Measurements from ENCODE around the gene GPATCH1. TPM values are rescaled to one million over a fixed set of nuclear protein-coding genes. Genes with fewer than 3 reads are reported as not detected.

Gene GPATCH1
- total and polyA plus RNA-seq, 2 of the 13 experiments (the other 11 are each of a cell fraction or from before 2014, with no cell fraction given): 6.8 to 6.9 TPM

- TF ChIP-seq BATF2 (CRISPR knock-in tag; IDR thresholded peaks at IDR 0.05) (no peak), ZBTB33 (CRISPR knock-in tag; IDR thresholded peaks at IDR 0.05) (no peak; the same call in 1 of the 2 replicates), CREB1 (IDR thresholded peaks at IDR 0.05) (peak; percentile 58; the same call in 1 of the 2 replicates), CREB1 (CRISPR knock-in tag; IDR thresholded peaks at IDR 0.05) (peak; percentile 50), ZBED4 (CRISPR knock-in tag; IDR thresholded peaks at IDR 0.05; ENCODE audit: borderline replicate concordance) (peak; percentile 55; the same call in 1 of the 2 replicates), ZNF547 (CRISPR knock-in tag; IDR thresholded peaks at IDR 0.05) (no peak; the same call in 1 of the 2 replicates), TEF (CRISPR knock-in tag; IDR thresholded peaks at IDR 0.05) (no peak), NR0B2 (CRISPR knock-in tag; IDR thresholded peaks at IDR 0.05) (no peak), FOXA3 (CRISPR knock-in tag; IDR thresholded peaks at IDR 0.05) (peak; percentile 79), MZF1 (CRISPR knock-in tag; IDR thresholded peaks at IDR 0.05; ENCODE audit: borderline replicate concordance) (no peak), SMC3 (IDR thresholded peaks at IDR 0.05; ENCODE audit: low read length) (0 out of 2 replicates have a peak, but pooled peaks have one; percentile 3), NFKB2 (CRISPR knock-in tag; IDR thresholded peaks at IDR 0.05; ENCODE audit: borderline replicate concordance) (no peak), THYN1 (CRISPR knock-in tag; IDR thresholded peaks at IDR 0.05; ENCODE audit: borderline replicate concordance, low read depth) (no peak), ZFP82 (CRISPR knock-in tag; IDR thresholded peaks at IDR 0.05; ENCODE audit: borderline replicate concordance) (no peak), E2F1 (CRISPR knock-in tag; IDR thresholded peaks at IDR 0.05) (no peak), PRMT3 (CRISPR knock-in tag; IDR thresholded peaks at IDR 0.05; ENCODE audit: borderline replicate concordance, low read depth) (no peak), ZSCAN25 (CRISPR knock-in tag; IDR thresholded peaks at IDR 0.05) (no peak), SMARCC2 (IDR thresholded peaks at IDR 0.05) (no peak), ZNF737 (CRISPR knock-in tag; IDR thresholded peaks at IDR 0.05; ENCODE audit: borderline replicate concordance) (no peak), POGZ (CRISPR knock-in tag; IDR thresholded peaks at IDR 0.05) (no peak), PITX1 (CRISPR knock-in tag; IDR thresholded peaks at IDR 0.05) (peak; percentile 92)
Observed at GRCh38 chr19:33100894-33101644, 20.1 kb downstream of the GPATCH1 start (continued).
